IPS-20b (cell line): ENCODE results near the gene PTPRN2.
"Not testable (repeated sequence)": the region's sequence is repeated elsewhere in the genome, so short reads cannot be mapped to it uniquely, and the experiment has no call there.

Source experiments
- H3K27ac ChIP-seq: one replicate; pipeline ENCODE4 v1.5.1; 2013; ENCODE audit warnings: low read length
- H3K27me3 ChIP-seq: 2 replicates; pipeline ENCODE4 v1.6.1; 2013; ENCODE audit warnings: mild to moderate bottlenecking, low read length, inconsistent platforms; ENCODE audit not compliant: insufficient read depth
- H3K36me3 ChIP-seq: 2 replicates; pipeline ENCODE4 v1.6.1; 2013; ENCODE audit warnings: low read depth, mild to moderate bottlenecking, inconsistent platforms, low read length, moderate library complexity; ENCODE audit not compliant: insufficient read depth
- H3K4me1 ChIP-seq: 2 replicates; pipeline ENCODE4 v1.6.1; 2013; ENCODE audit warnings: mild to moderate bottlenecking, control low read depth, inconsistent platforms, low read length, moderate library complexity; ENCODE audit not compliant: insufficient read depth
- H3K4me3 ChIP-seq: 2 replicates; pipeline ENCODE4 v1.5.1; 2013; ENCODE audit warnings: mild to moderate bottlenecking, low read length, inconsistent platforms
- H3K9ac ChIP-seq: 2 replicates; pipeline ENCODE4 v1.6.1; 2013; ENCODE audit warnings: low read depth, mild to moderate bottlenecking, inconsistent platforms, low read length, moderate library complexity
- H3K9me3 ChIP-seq: 2 replicates; pipeline ENCODE4 v1.6.1; 2013; ENCODE audit warnings: mild to moderate bottlenecking, low read depth, low read length, inconsistent platforms; ENCODE audit not compliant: insufficient read depth

PTPRN2 gene

GRCh38 chr7:158256091-158256816 lies 331.4 kb downstream of the PTPRN2 start:
- no peaks in the 10 kb centered on the region for H3K27me3 ChIP-seq

GRCh38 chr7:158255558-158255957 lies 332.1 kb downstream of the PTPRN2 start:
- H3K4me3 ChIP-seq: no peak overlapping the region
- no peaks in the 10 kb centered on the region for H3K27me3 ChIP-seq
- peaks cover 91% of the 10 kb centered on the region for H3K9me3 ChIP-seq
- H3K27ac ChIP-seq: no peak overlapping the region
- H3K36me3 ChIP-seq: no peaks in the 10 kb centered on the region
- H3K9ac ChIP-seq: no peak overlapping the region
- H3K4me1 ChIP-seq: no peaks in the 10 kb centered on the region

More at GRCh38 chr7:158256091-158256816, 331.4 kb downstream of the PTPRN2 start:
- Histone ChIP-seq H3K4me3 (no peak overlapping the region), H3K9ac (no peak overlapping the region), H3K9me3 (peaks cover 91% of the 10 kb centered on the region), H3K4me1 (no peaks in the 10 kb centered on the region), H3K27ac (no peak overlapping the region), H3K36me3 (no peaks in the 10 kb centered on the region)

- Histone ChIP-seq H3K36me3 (no peaks in the 10 kb centered on the region), H3K27ac (no peak overlapping the region), H3K27me3 (no peaks in the 10 kb centered on the region), H3K9ac (no peak overlapping the region), H3K4me3 (no peak overlapping the region), H3K4me1 (no peaks in the 10 kb centered on the region), H3K9me3 (peaks cover 91% of the 10 kb centered on the region)
Measured at GRCh38 chr7:158255156-158255555, 332.5 kb downstream of the PTPRN2 start.

GRCh38 chr7:158253670-158254045 lies 334.0 kb downstream of the PTPRN2 start:
- not testable (repeated sequence) for H3K4me1 ChIP-seq, H3K9ac ChIP-seq, H3K36me3 ChIP-seq, H3K4me3 ChIP-seq, H3K27ac ChIP-seq, H3K27me3 ChIP-seq
- H3K9me3 ChIP-seq: peaks cover 91% of the 10 kb centered on the region

GRCh38 chr7:158252837-158253669 lies 334.6 kb downstream of the PTPRN2 start:
- H3K4me3 ChIP-seq: no peak overlapping the region
- no peak overlapping the region for H3K27ac ChIP-seq
- no peaks in the 10 kb centered on the region for H3K27me3 ChIP-seq
- H3K9ac ChIP-seq: no peak overlapping the region
- H3K36me3 ChIP-seq: no peaks in the 10 kb centered on the region
- H3K4me1 ChIP-seq: no peaks in the 10 kb centered on the region
- H3K9me3 ChIP-seq: peaks cover 91% of the 10 kb centered on the region

- no peak overlapping the region for H3K9ac ChIP-seq
- no peaks in the 10 kb centered on the region for H3K27me3 ChIP-seq
- H3K4me3 ChIP-seq: no peak overlapping the region
- H3K36me3 ChIP-seq: no peaks in the 10 kb centered on the region
- peaks cover 91% of the 10 kb centered on the region for H3K9me3 ChIP-seq
- H3K4me1 ChIP-seq: no peaks in the 10 kb centered on the region
- no peak overlapping the region for H3K27ac ChIP-seq
Measured at GRCh38 chr7:158252081-158252836, 335.4 kb downstream of the PTPRN2 start.

- Histone ChIP-seq H3K4me3 (no peak overlapping the region), H3K36me3 (no peaks in the 10 kb centered on the region), H3K9me3 (peaks cover 91% of the 10 kb centered on the region), H3K27me3 (no peaks in the 10 kb centered on the region), H3K9ac (no peak overlapping the region), H3K4me1 (no peaks in the 10 kb centered on the region), H3K27ac (no peak overlapping the region)
Measured at GRCh38 chr7:158251061-158251965, 336.3 kb downstream of the PTPRN2 start.

GRCh38 chr7:158249692-158250091 lies 337.9 kb downstream of the PTPRN2 start:
- H3K27ac ChIP-seq: no peak overlapping the region
- peak overlapping the region; percentile 57; the same call in 1 of the 2 replicates for H3K4me3 ChIP-seq
- H3K36me3 ChIP-seq: no peaks in the 10 kb centered on the region
- H3K27me3 ChIP-seq: no peaks in the 10 kb centered on the region
- H3K4me1 ChIP-seq: no peaks in the 10 kb centered on the region
- peaks cover 93% of the 10 kb centered on the region for H3K9me3 ChIP-seq
- H3K9ac ChIP-seq: no peak overlapping the region

- H3K36me3 ChIP-seq: no peaks in the 10 kb centered on the region
- no peak overlapping the region for H3K9ac ChIP-seq
- H3K9me3 ChIP-seq: peaks cover 99% of the 10 kb centered on the region
- peak overlapping the region; percentile 57 for H3K4me3 ChIP-seq
- H3K4me1 ChIP-seq: no peaks in the 10 kb centered on the region
- no peak overlapping the region for H3K27ac ChIP-seq
- no peaks in the 10 kb centered on the region for H3K27me3 ChIP-seq
Measured at GRCh38 chr7:158248816-158249215, 338.8 kb downstream of the PTPRN2 start.

- Histone ChIP-seq H3K9me3 (peaks cover 100% of the 10 kb centered on the region), H3K36me3 (no peaks in the 10 kb centered on the region), H3K27ac (no peak overlapping the region), H3K27me3 (no peaks in the 10 kb centered on the region), H3K4me3 (peak overlapping the region; percentile 57), H3K9ac (no peak overlapping the region), H3K4me1 (no peaks in the 10 kb centered on the region)
Measured at GRCh38 chr7:158247758-158248487, 339.7 kb downstream of the PTPRN2 start.
